HEK293 (cell line): ENCODE measurements around the gene RNF224.

Experiments
- BCL11B ChIP-seq: fragments of 450-650 bp; formaldehyde crosslinking; IDR thresholded peaks from 2 replicates; pipeline ENCODE4 v1.5.1; 2016; ENCODE audit warnings: low read depth, missing biosample characterization, missing genetic modification characterization
- EGR2 ChIP-seq: fragments of 450-650 bp; formaldehyde crosslinking; IDR thresholded peaks from 2 replicates; pipeline ENCODE4 v1.5.1; 2016; ENCODE audit warnings: low read depth, missing biosample characterization, missing genetic modification characterization
- KLF8 ChIP-seq: fragments of 450-650 bp; formaldehyde crosslinking; IDR thresholded peaks from 2 replicates; pipeline ENCODE4 v1.5.1; 2016; ENCODE audit warnings: missing biosample characterization, missing genetic modification characterization
- PRDM1 ChIP-seq: fragments of 450-650 bp; formaldehyde crosslinking; IDR thresholded peaks from 2 replicates; pipeline ENCODE4; 2016; ENCODE audit warnings: missing biosample characterization, missing genetic modification characterization
- ZBTB48 ChIP-seq: fragments of 450-650 bp; formaldehyde crosslinking; IDR thresholded peaks from 2 replicates; pipeline ENCODE4 v1.5.1; 2016; ENCODE audit warnings: missing biosample characterization, missing genetic modification characterization
- ZEB2 ChIP-seq: fragments of 450-650 bp; formaldehyde crosslinking; IDR thresholded peaks from 2 replicates; pipeline ENCODE4 v1.5.1; 2016; ENCODE audit warnings: missing biosample characterization, missing genetic modification characterization
- ZFHX2 ChIP-seq: fragments of 450-650 bp; formaldehyde crosslinking; conservative IDR thresholded peaks from 2 replicates; pipeline ENCODE4 v1.5.1; 2016; ENCODE audit warnings: missing biosample characterization, missing genetic modification characterization
- ZNF2 ChIP-seq: fragments of 450-650 bp; formaldehyde crosslinking; IDR thresholded peaks from 2 replicates; pipeline ENCODE4 v1.5.1; 2016; ENCODE audit warnings: missing biosample characterization, missing genetic modification characterization
- ZNF223 ChIP-seq: fragments of 450-650 bp; formaldehyde crosslinking; IDR thresholded peaks from 2 replicates; pipeline ENCODE4 v1.5.1; 2016; ENCODE audit warnings: missing biosample characterization, missing genetic modification characterization
- ZNF239 ChIP-seq: fragments of 450-650 bp; formaldehyde crosslinking; IDR thresholded peaks from 2 replicates; pipeline ENCODE4 v1.5.1; 2016; ENCODE audit warnings: missing biosample characterization, missing genetic modification characterization
- ZNF792 ChIP-seq: fragments of 450-650 bp; formaldehyde crosslinking; IDR thresholded peaks from 2 replicates; pipeline ENCODE4 v1.5.1; 2016; ENCODE audit warnings: missing biosample characterization, missing genetic modification characterization
- ZSCAN16 ChIP-seq: fragments of 450-650 bp; formaldehyde crosslinking; IDR thresholded peaks from 2 replicates; pipeline ENCODE4 v1.5.1; 2016; ENCODE audit warnings: missing biosample characterization, missing genetic modification characterization
- TF ChIP-seq, protein P1 (sequence below): fragments of 450-650 bp; formaldehyde crosslinking; IDR thresholded peaks from 2 replicates; pipeline ENCODE4 v1.5.1; 2016; ENCODE audit warnings: missing biosample characterization, missing genetic modification characterization
- TF ChIP-seq, protein P2 (sequence below): fragments of 450-650 bp; IDR thresholded peaks from 2 replicates; pipeline ENCODE4 v1.5.1; 2018; ENCODE audit warnings: missing biosample characterization, mild to moderate bottlenecking, missing genetic modification characterization
- TF ChIP-seq, protein P3 (sequence below): fragments of 450-650 bp; formaldehyde crosslinking; IDR thresholded peaks from 2 replicates; pipeline ENCODE4 v1.5.1; 2016; ENCODE audit warnings: missing biosample characterization, missing genetic modification characterization
- TF ChIP-seq, protein P4 (sequence below): fragments of 450-650 bp; formaldehyde crosslinking; IDR thresholded peaks from 2 replicates; pipeline ENCODE4 v1.5.1; 2016; ENCODE audit warnings: missing biosample characterization, missing genetic modification characterization
- TF ChIP-seq, protein P5 (sequence below): fragments of 450-650 bp; formaldehyde crosslinking; IDR thresholded peaks from 2 replicates; pipeline ENCODE4 v1.5.1; 2016; ENCODE audit warnings: missing biosample characterization, missing genetic modification characterization
- TF ChIP-seq, protein P6 (sequence below): fragments of 450-650 bp; formaldehyde crosslinking; IDR thresholded peaks from 2 replicates; pipeline ENCODE4 v1.5.1; 2016; ENCODE audit warnings: missing biosample characterization, missing genetic modification characterization, low read depth

The RNF224 gene

DNA sequence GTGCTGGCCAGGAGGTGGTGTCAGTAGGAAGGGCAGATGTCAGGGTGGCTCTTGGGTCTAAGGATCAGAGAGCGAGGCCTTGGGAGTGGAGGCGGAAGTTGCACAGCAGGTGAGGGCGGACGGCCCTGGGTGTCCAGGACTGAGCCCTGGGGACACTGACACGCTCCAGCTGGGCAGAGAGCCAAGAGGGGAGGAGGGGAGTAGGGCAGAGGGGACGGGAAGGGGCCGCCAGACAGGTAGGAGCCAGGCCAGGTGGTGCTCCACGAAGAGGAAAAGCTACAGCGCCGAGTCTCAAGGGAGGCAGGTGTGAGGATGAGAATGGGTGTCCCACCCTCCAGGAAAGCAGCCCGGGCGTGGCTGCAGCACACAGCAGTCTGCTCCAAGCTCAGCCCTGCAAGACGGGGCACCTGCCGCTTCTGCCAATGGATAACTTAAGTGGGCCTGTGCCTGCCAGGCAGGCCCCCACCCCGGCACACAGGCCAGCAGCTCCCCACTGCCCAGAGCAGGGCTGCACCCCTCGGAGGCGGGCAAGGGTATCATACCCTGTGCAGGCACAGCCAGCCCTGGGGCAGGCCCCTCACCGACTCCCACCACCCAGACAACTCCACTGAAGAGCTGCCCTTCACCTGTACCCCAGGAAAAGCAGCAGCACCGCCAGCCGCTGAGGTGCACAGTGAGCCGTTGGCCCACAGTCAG lies 31.6 kb upstream of the RNF224 start (continued):
- TF ChIP-seq EGR2 (tag by site-specific recombination), result peak; percentile 35; the same call in 1 of the 2 replicates
- TF ChIP-seq, protein P1, sequence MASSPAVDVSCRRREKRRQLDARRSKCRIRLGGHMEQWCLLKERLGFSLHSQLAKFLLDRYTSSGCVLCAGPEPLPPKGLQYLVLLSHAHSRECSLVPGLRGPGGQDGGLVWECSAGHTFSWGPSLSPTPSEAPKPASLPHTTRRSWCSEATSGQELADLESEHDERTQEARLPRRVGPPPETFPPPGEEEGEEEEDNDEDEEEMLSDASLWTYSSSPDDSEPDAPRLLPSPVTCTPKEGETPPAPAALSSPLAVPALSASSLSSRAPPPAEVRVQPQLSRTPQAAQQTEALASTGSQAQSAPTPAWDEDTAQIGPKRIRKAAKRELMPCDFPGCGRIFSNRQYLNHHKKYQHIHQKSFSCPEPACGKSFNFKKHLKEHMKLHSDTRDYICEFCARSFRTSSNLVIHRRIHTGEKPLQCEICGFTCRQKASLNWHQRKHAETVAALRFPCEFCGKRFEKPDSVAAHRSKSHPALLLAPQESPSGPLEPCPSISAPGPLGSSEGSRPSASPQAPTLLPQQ (tag by site-specific recombination), result no peak
- peak; percentile 66; the same call in 1 of the 2 replicates for TF ChIP-seq BCL11B (tag by site-specific recombination)
- no peak for TF ChIP-seq ZNF792 (tag by site-specific recombination)
- TF ChIP-seq, protein P2, sequence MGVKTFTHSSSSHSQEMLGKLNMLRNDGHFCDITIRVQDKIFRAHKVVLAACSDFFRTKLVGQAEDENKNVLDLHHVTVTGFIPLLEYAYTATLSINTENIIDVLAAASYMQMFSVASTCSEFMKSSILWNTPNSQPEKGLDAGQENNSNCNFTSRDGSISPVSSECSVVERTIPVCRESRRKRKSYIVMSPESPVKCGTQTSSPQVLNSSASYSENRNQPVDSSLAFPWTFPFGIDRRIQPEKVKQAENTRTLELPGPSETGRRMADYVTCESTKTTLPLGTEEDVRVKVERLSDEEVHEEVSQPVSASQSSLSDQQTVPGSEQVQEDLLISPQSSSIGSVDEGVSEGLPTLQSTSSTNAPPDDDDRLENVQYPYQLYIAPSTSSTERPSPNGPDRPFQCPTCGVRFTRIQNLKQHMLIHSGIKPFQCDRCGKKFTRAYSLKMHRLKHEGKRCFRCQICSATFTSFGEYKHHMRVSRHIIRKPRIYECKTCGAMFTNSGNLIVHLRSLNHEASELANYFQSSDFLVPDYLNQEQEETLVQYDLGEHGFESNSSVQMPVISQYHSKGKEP (tag by site-specific recombination), result no peak
- no peak for TF ChIP-seq ZNF239 (tag by site-specific recombination)
- TF ChIP-seq, protein P3, sequence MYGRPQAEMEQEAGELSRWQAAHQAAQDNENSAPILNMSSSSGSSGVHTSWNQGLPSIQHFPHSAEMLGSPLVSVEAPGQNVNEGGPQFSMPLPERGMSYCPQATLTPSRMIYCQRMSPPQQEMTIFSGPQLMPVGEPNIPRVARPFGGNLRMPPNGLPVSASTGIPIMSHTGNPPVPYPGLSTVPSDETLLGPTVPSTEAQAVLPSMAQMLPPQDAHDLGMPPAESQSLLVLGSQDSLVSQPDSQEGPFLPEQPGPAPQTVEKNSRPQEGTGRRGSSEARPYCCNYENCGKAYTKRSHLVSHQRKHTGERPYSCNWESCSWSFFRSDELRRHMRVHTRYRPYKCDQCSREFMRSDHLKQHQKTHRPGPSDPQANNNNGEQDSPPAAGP (tag by site-specific recombination), result peak; percentile 46; the same call in 1 of the 2 replicates
- TF ChIP-seq, protein P4, sequence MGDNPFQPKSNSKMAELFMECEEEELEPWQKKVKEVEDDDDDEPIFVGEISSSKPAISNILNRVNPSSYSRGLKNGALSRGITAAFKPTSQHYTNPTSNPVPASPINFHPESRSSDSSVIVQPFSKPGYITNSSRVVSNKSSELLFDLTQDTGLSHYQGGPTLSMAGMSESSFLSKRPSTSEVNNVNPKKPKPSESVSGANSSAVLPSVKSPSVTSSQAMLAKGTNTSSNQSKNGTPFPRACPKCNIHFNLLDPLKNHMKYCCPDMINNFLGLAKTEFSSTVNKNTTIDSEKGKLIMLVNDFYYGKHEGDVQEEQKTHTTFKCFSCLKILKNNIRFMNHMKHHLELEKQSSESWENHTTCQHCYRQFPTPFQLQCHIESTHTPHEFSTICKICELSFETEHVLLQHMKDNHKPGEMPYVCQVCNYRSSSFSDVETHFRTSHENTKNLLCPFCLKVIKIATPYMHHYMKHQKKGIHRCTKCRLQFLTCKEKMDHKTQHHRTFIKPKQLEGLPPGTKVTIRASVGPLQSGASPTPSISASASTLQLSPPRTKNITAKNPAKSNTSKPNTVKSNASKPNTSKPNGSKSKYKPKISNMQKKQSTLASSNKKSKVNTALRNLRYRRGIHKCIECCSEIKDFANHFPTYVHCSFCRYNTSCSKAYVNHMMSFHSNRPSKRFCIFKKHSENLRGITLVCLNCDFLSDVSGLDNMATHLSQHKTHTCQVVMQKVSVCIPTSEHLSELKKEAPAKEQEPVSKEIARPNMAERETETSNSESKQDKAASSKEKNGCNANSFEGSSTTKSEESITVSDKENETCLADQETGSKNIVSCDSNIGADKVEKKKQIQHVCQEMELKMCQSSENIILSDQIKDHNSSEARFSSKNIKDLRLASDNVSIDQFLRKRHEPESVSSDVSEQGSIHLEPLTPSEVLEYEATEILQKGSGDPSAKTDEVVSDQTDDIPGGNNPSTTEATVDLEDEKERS (tag by site-specific recombination), result no peak
- TF ChIP-seq ZEB2 (tag by site-specific recombination), result peak; percentile 63
- no peak for TF ChIP-seq PRDM1
- no peak; the same call in 1 of the 2 replicates for TF ChIP-seq ZFHX2 (tag by site-specific recombination)
- TF ChIP-seq, protein P5, sequence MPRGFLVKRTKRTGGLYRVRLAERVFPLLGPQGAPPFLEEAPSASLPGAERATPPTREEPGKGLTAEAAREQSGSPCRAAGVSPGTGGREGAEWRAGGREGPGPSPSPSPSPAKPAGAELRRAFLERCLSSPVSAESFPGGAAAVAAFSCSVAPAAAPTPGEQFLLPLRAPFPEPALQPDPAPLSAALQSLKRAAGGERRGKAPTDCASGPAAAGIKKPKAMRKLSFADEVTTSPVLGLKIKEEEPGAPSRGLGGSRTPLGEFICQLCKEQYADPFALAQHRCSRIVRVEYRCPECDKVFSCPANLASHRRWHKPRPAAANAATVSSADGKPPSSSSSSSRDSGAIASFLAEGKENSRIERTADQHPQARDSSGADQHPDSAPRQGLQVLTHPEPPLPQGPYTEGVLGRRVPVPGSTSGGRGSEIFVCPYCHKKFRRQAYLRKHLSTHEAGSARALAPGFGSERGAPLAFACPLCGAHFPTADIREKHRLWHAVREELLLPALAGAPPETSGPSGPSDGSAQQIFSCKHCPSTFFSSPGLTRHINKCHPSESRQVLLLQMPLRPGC (tag by site-specific recombination), result no peak
- TF ChIP-seq KLF8 (tag by site-specific recombination), result peak; percentile 59; the same call in 1 of the 2 replicates
- TF ChIP-seq ZSCAN16 (tag by site-specific recombination), result no peak
- no peak for TF ChIP-seq ZNF223 (tag by site-specific recombination)
- no peak for TF ChIP-seq ZNF2 (tag by site-specific recombination)
- TF ChIP-seq, protein P6, sequence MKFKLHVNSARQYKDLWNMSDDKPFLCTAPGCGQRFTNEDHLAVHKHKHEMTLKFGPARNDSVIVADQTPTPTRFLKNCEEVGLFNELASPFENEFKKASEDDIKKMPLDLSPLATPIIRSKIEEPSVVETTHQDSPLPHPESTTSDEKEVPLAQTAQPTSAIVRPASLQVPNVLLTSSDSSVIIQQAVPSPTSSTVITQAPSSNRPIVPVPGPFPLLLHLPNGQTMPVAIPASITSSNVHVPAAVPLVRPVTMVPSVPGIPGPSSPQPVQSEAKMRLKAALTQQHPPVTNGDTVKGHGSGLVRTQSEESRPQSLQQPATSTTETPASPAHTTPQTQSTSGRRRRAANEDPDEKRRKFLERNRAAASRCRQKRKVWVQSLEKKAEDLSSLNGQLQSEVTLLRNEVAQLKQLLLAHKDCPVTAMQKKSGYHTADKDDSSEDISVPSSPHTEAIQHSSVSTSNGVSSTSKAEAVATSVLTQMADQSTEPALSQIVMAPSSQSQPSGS (tag by site-specific recombination), result no peak
- peak; percentile 51; the same call in 1 of the 2 replicates for TF ChIP-seq ZBTB48 (tag by site-specific recombination)
